Pancreas (tissue), 10 donors: ENCODE measurements around the gene RPL41. TPM values are rescaled to one million over a fixed set of nuclear protein-coding genes. Genes with fewer than 3 reads are reported as not detected.
"Not testable (repeated sequence)": the region's sequence is repeated elsewhere in the genome, so short reads cannot be mapped to it uniquely, and the experiment has no call there.

Experiments used
- ATAC-seq, 4 donors: fragments of 200-7000 bp; cut with Tn5 transposase; one replicate each; pipeline versions ENCODE4 v1.8.0 to v1.9.1; 2020; ENCODE audit warnings: mild to moderate bottlenecking in 4 of 4, moderate library complexity in 4 of 4
- DNase-seq, 6 donors: peaks; one replicate each; pipeline ENCODE4 v3.0.0-alpha.2; 2020
- FAIRE-seq: peaks from 2 replicates; lab custom pipeline; 2012; peaks lifted over from hg19 to GRCh38; lab: Jason Lieb, UNC
- H3K27ac ChIP-seq, 4 donors: fragments of 200-600 bp; sonication (generic); 1 replicate in 3 of 4; 2 replicates in 1 of 4; pipeline versions ENCODE4 v1.5.0 to v1.8.0; 2020
- H3K27me3 ChIP-seq, 4 donors: fragments of 200-600 bp; one replicate each; pipeline ENCODE4 v1.8.0; 2021
- H3K36me3 ChIP-seq, 3 donors: fragments of 200-600 bp; sonication (generic) in 1 of 3; one replicate each; pipeline versions ENCODE4 v1.5.0 to v1.8.0; 2020 to 2021
- H3K4me1 ChIP-seq, 3 donors: fragments of 200-600 bp; one replicate each; pipeline ENCODE4 v1.8.0; 2021
- H3K4me3 ChIP-seq, 4 donors: fragments of 200-600 bp; sonication (generic) in 2 of 4; one replicate each; pipeline versions ENCODE4 v1.5.0 to v1.8.0; 2020 to 2021
- H3K9me3 ChIP-seq, 4 donors: fragments of 200-600 bp; one replicate each; pipeline ENCODE4 v1.8.0; 2021
- CTCF ChIP-seq, 4 donors: fragments of 200-600 bp; sonication (generic) in 3 of 4; IDR thresholded peaks; one replicate each; pipeline versions ENCODE4 v1.5.0 to v1.8.0; 2021; ENCODE audit warnings: antibody characterized with exemption in 4 of 4
- WGBS, 2 donors: extraction: QIAGEN DNeasy Blood & Tissue Kit; methylation state at CpG; one replicate each; pipeline ENCODE4 v1.1.7; 2013; 5-methylcytosine and 5-hydroxymethylcytosine counted together
- intact Hi-C, 3 donors: fragments of 100-400 bp; cut with DNase I; formaldehyde crosslinking; loops; one replicate each; pipeline versions ENCODE4 v1.11.1 to v1.14.2; 2022
- polyA plus RNA-seq, 2 donors: library from polyadenylated mRNA; stranded (reverse); fragments of 200-250 nt; gene quantifications; one replicate each; pipeline ENCODE4 v1.2.3, GENCODE V29; 2013
- total RNA-seq, 6 donors: library from RNA; stranded (reverse); fragmentation: NEBNext Ultra II Directional in 4 of 6; extraction: Animal tissue kit (Norgen Biotek cat#: 25700) in 4 of 6; gene quantifications; one replicate each; pipeline versions ENCODE4 v1.2.1 to v1.2.4, GENCODE V29; 2021 to 2023
- donor health status: healthy with polysubstance abuse.
- donor health status: DM: no; HTN: no; CAD: no; lungs with moderate emphysema.
- donor health status: DM: no; HTN: no; CAD: no.
- donor health status: control.
- donor health status: control.
- donor health status: Bipolar disorder and iron deficiency.
- donor health status: DM: yes; HTN: yes; CAD: no.
- donor health status: DM: no; HTN: no; CAD: no.
- donor health status: DM: no; HTN: no; CAD: no.
- donor health status: DM: yes; HTN: yes; CAD: no.

RPL41 gene
- total RNA-seq (1,000 to 10,000 TPM; 2,275 to 3,960 (median 2,741) TPM), polyA plus RNA-seq (1,000 to 10,000 TPM; 1,821 to 3,381 TPM)

DNA sequence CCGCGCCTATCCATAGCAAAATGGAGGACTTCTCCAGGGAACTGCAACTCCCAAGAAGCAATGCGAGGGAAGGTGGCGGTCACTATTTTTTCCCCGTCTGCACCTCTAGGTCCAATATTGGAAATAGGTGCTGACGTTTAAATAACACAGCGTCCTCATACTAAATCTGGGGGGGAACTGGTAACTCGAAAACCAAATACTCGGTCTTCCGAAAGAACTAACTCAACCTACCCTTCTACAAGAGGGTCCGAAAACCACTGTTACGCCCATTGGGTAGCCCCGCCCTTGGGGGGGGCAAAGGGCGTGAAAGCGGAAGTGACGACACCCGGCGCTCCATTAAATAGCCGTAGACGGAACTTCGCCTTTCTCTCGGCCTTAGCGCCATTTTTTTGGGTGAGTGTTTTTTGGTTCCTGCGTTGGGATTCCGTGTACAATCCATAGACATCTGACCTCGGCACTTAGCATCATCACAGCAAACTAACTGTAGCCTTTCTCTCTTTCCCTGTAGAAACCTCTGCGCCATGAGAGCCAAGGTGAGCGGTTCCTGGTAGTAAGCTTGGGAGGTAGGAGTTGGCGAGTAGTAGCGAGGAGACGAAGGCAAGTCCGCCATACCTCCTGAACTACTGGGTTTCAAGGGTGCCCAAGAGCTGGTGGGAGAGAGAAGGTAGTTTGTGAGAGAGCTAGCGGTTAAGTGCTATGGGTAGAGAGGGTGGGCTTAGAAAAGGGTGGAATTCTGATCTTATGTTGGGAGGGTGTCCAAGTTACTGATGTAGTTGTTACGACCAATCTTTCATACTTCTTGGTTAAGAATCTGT is at the start of gene RPL41:
TSS of gene RPL41 (plus strand) at position 367 of the 815 bp plus-strand sequence.
- Histone ChIP-seq H3K4me3 (peak within 1 kb of the TSS; percentile 45 to 84 (median 66)), H3K27ac (peak within 1 kb of the TSS; percentile 76 to 94 (median 86)), H3K27me3 (no peaks in the 10 kb centered on the region), H3K4me1 (peaks cover 0 to 17% (median 13%) of the 10 kb centered on the region in 3 donors), H3K9me3 (no peaks in the 10 kb centered on the region), H3K36me3 (peaks cover 0 to 18% (median 13%) of the 10 kb centered on the region in 3 donors)
- 0% methylated on average over 34 of the region's 34 CpGs for WGBS, 2 donors
- FAIRE-seq (no peak), ATAC-seq (peak; percentile 71 to 84 (median 75)), DNase-seq (peak; percentile 90 to 94 (median 92))
- TF ChIP-seq CTCF (IDR thresholded peaks at IDR 0.05), result no peak
- intact Hi-C loops, result loop anchor here in 1 of 3 donors (5.0 kb wide), 1 partner anchor 39 kb away; no protein-coding TSS in a partner anchor

GRCh38 chr12:56071648-56072047 is 44.8 kb upstream of the RPL41 start:
- H3K4me3 ChIP-seq, result no peak overlapping the region
- no peak for TF ChIP-seq CTCF (IDR thresholded peaks at IDR 0.05)
- H3K36me3 ChIP-seq, result no peaks in the 10 kb centered on the region
- no peaks in the 10 kb centered on the region for H3K9me3 ChIP-seq
- H3K27me3 ChIP-seq, result no peaks in the 10 kb centered on the region
- ATAC-seq (no peak), DNase-seq (no peak), FAIRE-seq (no peak)
- 68 to 77% methylated on average over 4 of the region's 4 CpGs for WGBS, 2 donors
- H3K4me1 ChIP-seq, result no peaks in the 10 kb centered on the region
- no peak overlapping the region for H3K27ac ChIP-seq
- intact Hi-C loops, result no loop called here

DNA sequence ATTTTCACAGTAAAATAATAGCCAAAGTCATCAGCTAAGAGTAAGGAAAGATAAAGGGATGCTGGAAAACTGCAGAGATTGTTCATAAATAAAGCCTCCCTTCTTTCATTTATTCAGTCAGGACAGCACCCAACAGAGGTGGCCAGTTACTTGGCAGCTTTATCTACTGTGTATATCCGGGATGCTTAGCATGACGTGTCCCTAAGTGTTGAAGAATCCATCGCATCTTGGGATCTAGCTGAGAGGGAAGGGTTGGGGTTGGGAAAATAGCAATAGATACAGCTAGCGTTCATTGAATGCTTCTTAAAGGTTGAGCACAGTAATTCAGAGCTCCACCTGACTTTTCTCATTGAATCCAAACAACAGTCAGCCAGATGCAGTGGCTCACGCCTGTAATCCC is 42.0 kb upstream of the RPL41 start:
- WGBS, 2 donors, result 81 to 88% methylated on average over 5 of the region's 5 CpGs
- Histone ChIP-seq H3K4me3 (no peak overlapping the region), H3K9me3 (no peaks in the 10 kb centered on the region), H3K27me3 (no peaks in the 10 kb centered on the region), H3K36me3 (no peaks in the 10 kb centered on the region), H3K27ac (no peak overlapping the region), H3K4me1 (no peaks in the 10 kb centered on the region)
- FAIRE-seq (no peak), DNase-seq (no peak), ATAC-seq (no peak)
- TF ChIP-seq CTCF (IDR thresholded peaks at IDR 0.05), result no peak
- intact Hi-C loops, result no loop called here

DNA sequence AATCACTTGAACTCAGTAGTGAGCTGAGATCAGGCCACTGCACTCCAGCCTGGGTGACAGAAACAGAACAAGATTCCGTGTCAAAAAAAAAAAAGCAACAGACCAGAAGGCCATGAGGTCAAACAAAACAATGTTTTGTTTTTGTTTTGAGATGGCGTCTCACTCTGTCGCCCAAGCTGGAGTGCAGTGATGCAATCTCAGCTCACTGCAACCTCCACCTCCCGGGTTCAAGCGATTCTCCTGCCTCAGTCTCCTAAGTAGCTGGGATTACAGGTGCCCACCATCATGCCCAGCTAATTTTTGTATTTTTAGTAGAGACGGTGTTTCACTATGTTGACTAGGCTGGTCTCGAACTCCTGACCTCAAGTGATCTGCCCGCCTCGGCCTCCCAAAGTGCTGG is 38.5 kb upstream of the RPL41 start:
- not testable (repeated sequence) for FAIRE-seq, H3K27me3 ChIP-seq, DNase-seq, ATAC-seq, H3K4me3 ChIP-seq, H3K36me3 ChIP-seq, H3K27ac ChIP-seq, H3K9me3 ChIP-seq, H3K4me1 ChIP-seq
- intact Hi-C loops, result loop anchor here in 1 of 3 donors (5.0 kb wide), 1 partner anchor 39 kb away; the partner anchor contains the start of genes RPL41 and ZC3H10
- 92 to 95% methylated on average over 9 of the region's 9 CpGs for WGBS, 2 donors

DNA sequence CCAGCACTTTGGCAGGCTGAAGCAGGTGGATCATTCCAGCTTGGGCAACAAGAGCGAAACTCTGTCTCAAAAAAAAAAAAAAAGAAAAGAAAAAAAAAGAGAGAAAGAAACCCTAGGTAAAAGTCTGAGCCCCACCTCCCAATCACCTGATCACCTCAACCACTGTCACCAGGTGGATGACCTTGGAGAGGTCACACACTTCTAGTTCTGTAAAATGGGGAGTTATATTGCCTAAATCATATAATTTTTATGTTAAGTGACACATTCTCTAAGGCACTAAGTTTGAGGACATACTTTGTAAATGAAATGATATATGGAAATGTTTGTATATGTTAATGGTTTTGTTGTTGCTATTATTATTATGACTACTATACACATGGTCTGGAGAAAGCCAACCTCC is 38.0 kb upstream of the RPL41 start:
- intact Hi-C loops, result loop anchor here in 1 of 3 donors (5.0 kb wide), 1 partner anchor 39 kb away; the partner anchor contains the start of genes RPL41 and ZC3H10
- Histone ChIP-seq H3K9me3 (no peaks in the 10 kb centered on the region), H3K4me1 (peaks cover 0 to 11% (median 10%) of the 10 kb centered on the region in 3 donors), H3K27me3 (no peaks in the 10 kb centered on the region), H3K4me3 (no peak overlapping the region), H3K27ac (peak overlapping the region; percentile 94 to 97 (median 96)), H3K36me3 (no peaks in the 10 kb centered on the region)
- no peak for TF ChIP-seq CTCF (IDR thresholded peaks at IDR 0.05)
- no peak for ATAC-seq
- DNase-seq, result no peak
- no peak for FAIRE-seq
- 92 to 100% methylated on average over 1 of the region's 1 CpG for WGBS, 2 donors
